Esophagus squamous epithelium (tissue), 5 donors: ENCODE results near the gene MYO18B. TPM values are rescaled to one million over a fixed set of nuclear protein-coding genes. Genes with fewer than 3 reads are reported as not detected.
"Not testable (repeated sequence)": the region's sequence is repeated elsewhere in the genome, so short reads cannot be mapped to it uniquely, and the experiment has no call there.

Experiments
- DNase-seq: peaks from one replicate; lab custom pipeline; 2025; lab: John Stamatoyannopoulos, UW
- H3K27ac ChIP-seq, 4 donors: fragments of 200-600 bp; sonication (generic); one replicate each; pipeline ENCODE4 v1.5.1; 2016 to 2019; ENCODE audit warnings: mild to moderate bottlenecking in 1 of 4
- H3K27me3 ChIP-seq, 4 donors: fragments of 200-600 bp; sonication (generic); 1 replicate in 3 of 4; 2 replicates in 1 of 4; pipeline versions ENCODE4 v1.5.1 to v1.6.0; 2017 to 2021; ENCODE audit warnings: antibody characterized with exemption in 1 of 4
- H3K36me3 ChIP-seq, 3 donors: fragments of 200-600 bp; sonication (generic); one replicate each; pipeline ENCODE4 v1.5.1; 2016 to 2019
- H3K4me1 ChIP-seq, 3 donors: fragments of 200-600 bp; sonication (generic); one replicate each; pipeline ENCODE4 v1.5.1; 2017 to 2019
- H3K4me3 ChIP-seq, 4 donors: fragments of 200-600 bp; sonication (generic); 1 replicate in 3 of 4; 2 replicates in 1 of 4; pipeline ENCODE4 v1.5.1; 2016 to 2019; ENCODE audit warnings: mild to moderate bottlenecking in 2 of 4, moderate library complexity in 1 of 4
- H3K9me3 ChIP-seq, 3 donors: fragments of 200-600 bp; sonication (generic); one replicate each; pipeline ENCODE4 v1.5.1; 2016 to 2019
- POLR2A ChIP-seq, 4 donors: fragments of 450-650 bp; IDR thresholded peaks; one replicate each; pipeline ENCODE4 v1.6.1; 2017; ENCODE audit warnings: antibody characterized with exemption in 4 of 4, mild to moderate bottlenecking in 4 of 4, moderate library complexity in 3 of 4
- WGBS, 2 donors: methylation state at CpG; one replicate each; pipeline ENCODE4 v1.1.5; 2018; 5-methylcytosine and 5-hydroxymethylcytosine counted together
- intact Hi-C: fragments of 100-400 bp; cut with DNase I; formaldehyde crosslinking; loops from one replicate; pipeline ENCODE4 v1.15.0; 2022
- total RNA-seq, 4 donors: library from RNA; depleted of rRNA; stranded (reverse); fragments of >200 nt; gene quantifications; one replicate each; pipeline ENCODE4 v1.1.0, GENCODE V29; 2016
- TF ChIP-seq, protein P1 (sequence below), 6 experiments: fragments of 450-650 bp in 4 of 6; fragments of 200-600 bp in 2 of 6; sonication (generic) in 2 of 6; IDR thresholded peaks; one replicate each; pipeline ENCODE4 v1.5.1; 2016 to 2019; ENCODE audit warnings: antibody characterized with exemption in 6 of 6, mild to moderate bottlenecking in 4 of 6, moderate library complexity in 4 of 6
- donor health status: DM: yes; HTN: yes; CAD: no.

MYO18B gene
- total RNA-seq, 4 donors from 2014 or later = 0.06 to 2.5 (median 0.17) TPM

GRCh38 chr22:25970999-25971811 lies 229.2 kb downstream of the MYO18B start:
- Histone ChIP-seq H3K4me3 (no peak overlapping the region), H3K4me1 (no peaks in the 10 kb centered on the region), H3K27ac (no peak overlapping the region), H3K36me3 (no peaks in the 10 kb centered on the region), H3K27me3 (peaks cover 0 to 10% (median 0%) of the 10 kb centered on the region in 4 donors), H3K9me3 (no peaks in the 10 kb centered on the region)
- intact Hi-C loops = no loop called here
- DNase-seq = no peak
- WGBS, 2 donors = 41 to 58% methylated on average over 9 of the region's 9 CpGs
- TF ChIP-seq POLR2A (IDR thresholded peaks at IDR 0.05) = no peak
- TF ChIP-seq, protein P1, sequence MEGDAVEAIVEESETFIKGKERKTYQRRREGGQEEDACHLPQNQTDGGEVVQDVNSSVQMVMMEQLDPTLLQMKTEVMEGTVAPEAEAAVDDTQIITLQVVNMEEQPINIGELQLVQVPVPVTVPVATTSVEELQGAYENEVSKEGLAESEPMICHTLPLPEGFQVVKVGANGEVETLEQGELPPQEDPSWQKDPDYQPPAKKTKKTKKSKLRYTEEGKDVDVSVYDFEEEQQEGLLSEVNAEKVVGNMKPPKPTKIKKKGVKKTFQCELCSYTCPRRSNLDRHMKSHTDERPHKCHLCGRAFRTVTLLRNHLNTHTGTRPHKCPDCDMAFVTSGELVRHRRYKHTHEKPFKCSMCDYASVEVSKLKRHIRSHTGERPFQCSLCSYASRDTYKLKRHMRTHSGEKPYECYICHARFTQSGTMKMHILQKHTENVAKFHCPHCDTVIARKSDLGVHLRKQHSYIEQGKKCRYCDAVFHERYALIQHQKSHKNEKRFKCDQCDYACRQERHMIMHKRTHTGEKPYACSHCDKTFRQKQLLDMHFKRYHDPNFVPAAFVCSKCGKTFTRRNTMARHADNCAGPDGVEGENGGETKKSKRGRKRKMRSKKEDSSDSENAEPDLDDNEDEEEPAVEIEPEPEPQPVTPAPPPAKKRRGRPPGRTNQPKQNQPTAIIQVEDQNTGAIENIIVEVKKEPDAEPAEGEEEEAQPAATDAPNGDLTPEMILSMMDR (IDR thresholded peaks at IDR 0.05) = no peak

DNA sequence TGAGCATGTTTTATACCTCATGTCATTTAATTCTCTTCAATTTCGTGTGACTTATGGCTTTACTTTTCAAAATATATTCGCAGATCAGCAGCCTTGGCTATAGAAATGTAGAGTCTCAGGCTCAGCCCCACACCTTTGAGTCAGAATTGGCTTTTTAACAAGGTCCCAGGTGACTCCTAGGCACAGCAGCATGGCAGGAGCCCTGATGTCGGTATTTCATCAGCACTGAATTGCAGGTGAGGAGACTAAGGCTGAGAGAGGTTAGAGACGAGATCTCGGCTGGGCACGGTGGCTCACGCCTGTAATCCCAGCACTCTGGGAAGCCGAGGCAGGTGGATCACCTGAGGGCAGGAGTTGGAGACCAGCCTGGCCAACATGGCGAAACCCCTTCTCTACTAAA lies 230.4 kb downstream of the MYO18B start:
- no peak overlapping the region for H3K4me3 ChIP-seq
- H3K4me1 ChIP-seq = no peaks in the 10 kb centered on the region
- peaks cover 0 to 3% (median 0%) of the 10 kb centered on the region in 4 donors for H3K27me3 ChIP-seq
- H3K36me3 ChIP-seq = no peaks in the 10 kb centered on the region
- no peak overlapping the region for H3K27ac ChIP-seq
- TF ChIP-seq, protein P1 (IDR thresholded peaks at IDR 0.05) = no peak
- TF ChIP-seq POLR2A (IDR thresholded peaks at IDR 0.05) = no peak
- 61 to 66% methylated on average over 9 of the region's 9 CpGs for WGBS, 2 donors
- intact Hi-C loops = no loop called here
- DNase-seq = no peak
- no peaks in the 10 kb centered on the region for H3K9me3 ChIP-seq

DNA sequence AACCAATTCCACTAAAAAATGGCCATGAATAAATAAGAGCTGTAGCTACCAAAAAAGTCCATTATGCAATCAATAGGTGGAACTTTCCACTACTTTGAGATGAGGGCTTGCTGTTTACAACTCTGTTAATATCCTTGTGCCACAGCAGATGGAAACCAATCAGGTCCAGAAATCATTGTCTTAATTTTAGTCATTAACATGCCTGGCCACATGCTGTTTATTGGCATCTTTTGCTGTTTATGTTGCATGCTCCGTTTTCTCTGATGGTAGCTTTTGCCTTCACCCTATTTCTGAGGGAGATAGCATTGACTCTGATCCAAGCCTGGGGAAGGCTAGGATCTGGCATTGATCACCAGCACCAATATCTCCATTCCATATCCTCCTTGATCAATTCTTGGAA lies 234.4 kb downstream of the MYO18B start:
- TF ChIP-seq, protein P1 (IDR thresholded peaks at IDR 0.05) = no peak
- no peak for TF ChIP-seq POLR2A (IDR thresholded peaks at IDR 0.05)
- H3K4me3 ChIP-seq = no peak overlapping the region
- DNase-seq = no peak
- no peaks in the 10 kb centered on the region for H3K4me1 ChIP-seq
- no peaks in the 10 kb centered on the region for H3K9me3 ChIP-seq
- H3K27me3 ChIP-seq = peaks cover 0 to 6% (median 0%) of the 10 kb centered on the region in 4 donors
- intact Hi-C loops = no loop called here
- 55 to 75% methylated on average over 1 of the region's 1 CpG for WGBS, 2 donors
- H3K27ac ChIP-seq = no peak overlapping the region
- H3K36me3 ChIP-seq = no peaks in the 10 kb centered on the region

DNA sequence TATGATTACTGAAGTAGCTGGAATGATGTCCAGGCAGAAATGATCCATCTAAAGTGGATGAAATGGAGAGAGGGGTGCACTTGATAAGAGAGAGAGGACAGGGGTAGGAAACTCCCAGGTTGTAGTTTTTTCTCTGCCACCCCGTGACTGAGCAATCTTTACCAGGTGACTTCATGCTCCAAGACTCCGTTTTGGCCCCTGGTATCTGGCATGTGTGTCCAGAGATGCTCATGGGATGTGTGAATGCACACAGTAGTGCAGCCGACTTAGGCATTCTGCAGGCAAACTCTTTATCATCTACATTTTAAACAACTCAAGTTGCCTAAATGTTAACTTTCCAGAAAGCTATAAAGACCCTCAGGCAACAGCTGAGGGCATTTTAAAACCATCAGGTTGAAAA lies 238.0 kb downstream of the MYO18B start:
- intact Hi-C loops = no loop called here
- DNase-seq = no peak
- Histone ChIP-seq H3K4me1 (no peaks in the 10 kb centered on the region), H3K36me3 (no peaks in the 10 kb centered on the region), H3K4me3 (no peak overlapping the region), H3K9me3 (no peaks in the 10 kb centered on the region), H3K27ac (no peak overlapping the region), H3K27me3 (peaks cover 0 to 6% (median 0%) of the 10 kb centered on the region in 4 donors)
- WGBS, 2 donors = 29 to 58% methylated on average over 3 of the region's 3 CpGs
- no peak for TF ChIP-seq POLR2A (IDR thresholded peaks at IDR 0.05)
- TF ChIP-seq, protein P1 (IDR thresholded peaks at IDR 0.05) = no peak

DNA sequence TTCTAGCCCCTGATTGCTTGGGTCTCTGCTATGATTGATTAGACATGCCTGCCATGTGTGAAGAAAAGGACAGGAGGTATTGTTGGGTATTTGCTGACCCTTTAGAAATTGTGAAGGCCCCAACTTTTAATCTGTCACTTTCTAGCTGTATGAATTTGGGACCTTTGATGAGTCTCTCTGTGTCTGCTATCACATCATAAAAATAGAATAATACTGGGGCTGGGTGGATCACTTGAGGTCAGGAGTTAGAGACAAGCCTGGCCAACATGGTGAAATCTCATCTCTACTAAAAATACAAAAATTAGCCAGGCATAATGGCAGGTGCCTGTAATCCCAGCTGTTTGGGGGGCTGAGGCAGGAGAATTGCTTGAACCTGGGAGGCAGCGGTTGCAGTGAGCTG lies 242.9 kb downstream of the MYO18B start:
- H3K4me3 ChIP-seq, H3K36me3 ChIP-seq, H3K9me3 ChIP-seq, intact Hi-C loops, H3K4me1 ChIP-seq, DNase-seq, H3K27ac ChIP-seq: not testable (repeated sequence)
- H3K27me3 ChIP-seq = peaks cover 0 to 14% (median 0%) of the 10 kb centered on the region in 4 donors
- 78 to 100% methylated on average over 1 of the region's 1 CpG for WGBS, 2 donors
